Measurements from ENCODE around the gene TIE1. TPM values are rescaled to one million over a fixed set of nuclear protein-coding genes. Genes with fewer than 3 reads are reported as not detected.
A peak's percentile ranks its signal among the peaks of the same experiment; 100 is the strongest.

Gene TIE1
- total RNA-seq, 1 donor from 2014 or later = 643 TPM

DNA sequence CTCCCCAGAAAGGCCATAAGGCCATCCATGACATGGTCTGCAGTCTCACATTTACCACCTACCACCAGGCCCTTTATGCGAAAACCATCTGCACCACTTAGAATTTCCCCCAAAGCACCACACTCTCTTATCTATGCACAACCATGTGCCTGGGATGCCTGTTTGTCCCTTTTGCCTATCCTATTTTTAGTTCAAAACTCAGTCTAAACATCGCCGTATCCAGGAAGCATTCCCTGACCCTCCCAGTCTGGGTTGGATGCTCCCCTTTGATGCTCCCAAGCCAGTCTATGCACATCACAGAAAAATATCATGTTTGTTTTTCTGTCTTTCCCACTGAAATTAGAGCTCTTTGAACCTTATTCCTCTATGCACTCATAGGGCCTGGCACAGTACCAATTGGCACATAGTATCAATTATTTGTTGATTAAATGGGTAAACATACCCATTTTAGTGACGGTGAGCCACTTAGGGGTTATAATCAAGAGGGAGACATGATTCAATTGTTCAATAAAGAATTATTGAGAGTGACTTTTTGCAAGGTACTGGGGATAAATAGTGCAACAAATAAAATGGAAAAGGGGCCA, 43.6 kb downstream of the TIE1 start:
- TF ChIP-seq, protein P1, sequence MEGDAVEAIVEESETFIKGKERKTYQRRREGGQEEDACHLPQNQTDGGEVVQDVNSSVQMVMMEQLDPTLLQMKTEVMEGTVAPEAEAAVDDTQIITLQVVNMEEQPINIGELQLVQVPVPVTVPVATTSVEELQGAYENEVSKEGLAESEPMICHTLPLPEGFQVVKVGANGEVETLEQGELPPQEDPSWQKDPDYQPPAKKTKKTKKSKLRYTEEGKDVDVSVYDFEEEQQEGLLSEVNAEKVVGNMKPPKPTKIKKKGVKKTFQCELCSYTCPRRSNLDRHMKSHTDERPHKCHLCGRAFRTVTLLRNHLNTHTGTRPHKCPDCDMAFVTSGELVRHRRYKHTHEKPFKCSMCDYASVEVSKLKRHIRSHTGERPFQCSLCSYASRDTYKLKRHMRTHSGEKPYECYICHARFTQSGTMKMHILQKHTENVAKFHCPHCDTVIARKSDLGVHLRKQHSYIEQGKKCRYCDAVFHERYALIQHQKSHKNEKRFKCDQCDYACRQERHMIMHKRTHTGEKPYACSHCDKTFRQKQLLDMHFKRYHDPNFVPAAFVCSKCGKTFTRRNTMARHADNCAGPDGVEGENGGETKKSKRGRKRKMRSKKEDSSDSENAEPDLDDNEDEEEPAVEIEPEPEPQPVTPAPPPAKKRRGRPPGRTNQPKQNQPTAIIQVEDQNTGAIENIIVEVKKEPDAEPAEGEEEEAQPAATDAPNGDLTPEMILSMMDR (IDR thresholded peaks at IDR 0.05; ENCODE audit: unreplicated experiment) = no peak
- Mint-ChIP-seq H3K36me3 (ENCODE audit: low read depth, unreplicated experiment) (peaks cover 3% of the 10 kb centered on the region), H3K27ac (ENCODE audit: unreplicated experiment) (peak overlapping the region; percentile 38), H3K27me3 (ENCODE audit: unreplicated experiment) (peaks cover 6% of the 10 kb centered on the region), H3K4me3 (ENCODE audit: unreplicated experiment) (peak overlapping the region; percentile 1), H3K4me1 (ENCODE audit: unreplicated experiment) (peaks cover 17% of the 10 kb centered on the region), H3K9me3 (ENCODE audit: unreplicated experiment) (no peaks in the 10 kb centered on the region)
- no peak for DNase-seq (ENCODE audit: low spot score)

GRCh38 chr1:43345120-43345519, 44.3 kb downstream of the TIE1 start:
- TF ChIP-seq, protein P1 (IDR thresholded peaks at IDR 0.05; ENCODE audit: unreplicated experiment) = no peak
- DNase-seq (ENCODE audit: low spot score) = no peak
- no peaks in the 10 kb centered on the region for H3K9me3 Mint-ChIP-seq (ENCODE audit: unreplicated experiment)
- H3K36me3 Mint-ChIP-seq (ENCODE audit: low read depth, unreplicated experiment) = peaks cover 3% of the 10 kb centered on the region
- peaks cover 23% of the 10 kb centered on the region for H3K4me1 Mint-ChIP-seq (ENCODE audit: unreplicated experiment)
- H3K27ac Mint-ChIP-seq (ENCODE audit: unreplicated experiment) = no peak overlapping the region
- H3K4me3 Mint-ChIP-seq (ENCODE audit: unreplicated experiment) = no peak overlapping the region
- H3K27me3 Mint-ChIP-seq (ENCODE audit: unreplicated experiment) = peaks cover 8% of the 10 kb centered on the region

GRCh38 chr1:43346636-43347035, 45.9 kb downstream of the TIE1 start:
- Mint-ChIP-seq H3K27ac (ENCODE audit: unreplicated experiment) (no peak overlapping the region), H3K36me3 (ENCODE audit: low read depth, unreplicated experiment) (no peaks in the 10 kb centered on the region), H3K4me3 (ENCODE audit: unreplicated experiment) (no peak overlapping the region), H3K4me1 (ENCODE audit: unreplicated experiment) (peaks cover 23% of the 10 kb centered on the region), H3K9me3 (ENCODE audit: unreplicated experiment) (no peaks in the 10 kb centered on the region), H3K27me3 (ENCODE audit: unreplicated experiment) (peaks cover 8% of the 10 kb centered on the region)
- TF ChIP-seq, protein P1 (IDR thresholded peaks at IDR 0.05; ENCODE audit: unreplicated experiment) = no peak
- DNase-seq (ENCODE audit: low spot score) = no peak

- DNase-seq (ENCODE audit: low spot score) = no peak
- H3K36me3 Mint-ChIP-seq (ENCODE audit: low read depth, unreplicated experiment) = no peaks in the 10 kb centered on the region
- H3K4me1 Mint-ChIP-seq (ENCODE audit: unreplicated experiment) = peaks cover 23% of the 10 kb centered on the region
- H3K9me3 Mint-ChIP-seq (ENCODE audit: unreplicated experiment) = no peaks in the 10 kb centered on the region
- peaks cover 11% of the 10 kb centered on the region for H3K27me3 Mint-ChIP-seq (ENCODE audit: unreplicated experiment)
- peak overlapping the region; percentile 38 for H3K27ac Mint-ChIP-seq (ENCODE audit: unreplicated experiment)
- TF ChIP-seq, protein P1 (IDR thresholded peaks at IDR 0.05; ENCODE audit: unreplicated experiment) = no peak
- H3K4me3 Mint-ChIP-seq (ENCODE audit: unreplicated experiment) = peak overlapping the region; percentile 37
These were observed 47.6 kb downstream of the TIE1 start for GRCh38 chr1:43348343-43348808.

GRCh38 chr1:43348809-43349593, 48.2 kb downstream of the TIE1 start:
- Mint-ChIP-seq H3K4me3 (ENCODE audit: unreplicated experiment) (peak overlapping the region; percentile 90), H3K4me1 (ENCODE audit: unreplicated experiment) (peaks cover 21% of the 10 kb centered on the region)

More at GRCh38 chr1:43348809-43349593, 48.2 kb downstream of the TIE1 start:
- Mint-ChIP-seq H3K36me3 (ENCODE audit: low read depth, unreplicated experiment) (no peaks in the 10 kb centered on the region), H3K27ac (ENCODE audit: unreplicated experiment) (peak overlapping the region; percentile 91), H3K9me3 (ENCODE audit: unreplicated experiment) (no peaks in the 10 kb centered on the region), H3K27me3 (ENCODE audit: unreplicated experiment) (peaks cover 11% of the 10 kb centered on the region)
- TF ChIP-seq, protein P1 (IDR thresholded peaks at IDR 0.05; ENCODE audit: unreplicated experiment) = no peak
- DNase-seq (ENCODE audit: low spot score) = peak; percentile 84

Measured in endothelial cell (in vitro differentiated cells).